NCI-H128 (cell line): ENCODE results near the gene BRD3.
"Not testable (repeated sequence)": the region's sequence is repeated elsewhere in the genome, so short reads cannot be mapped to it uniquely, and the experiment has no call there.

Experiments used
- DNase-seq: peaks from one replicate; lab custom pipeline; 2025; ENCODE audit not compliant: unreplicated experiment; lab: John Stamatoyannopoulos, UW

BRD3 gene

GRCh38 chr9:133993635-133994253 lies 74.1 kb downstream of the BRD3 start:
- no peak for DNase-seq

- DNase-seq = peak; percentile 9
Observed at GRCh38 chr9:133992780-133993634, 74.8 kb downstream of the BRD3 start.

- no peak for DNase-seq
Observed at GRCh38 chr9:133991964-133992779, 75.7 kb downstream of the BRD3 start, which contains the start of gene VAV2. Gene VAV2 (minus strand): TSS chr9:133992324. CDS start chr9:133992278, 46 bp downstream.

- DNase-seq = no peak
Observed at GRCh38 chr9:133991214-133991921, 76.5 kb downstream of the BRD3 start.

- DNase-seq = peak; percentile 8
Observed at GRCh38 chr9:133990366-133991213, 77.2 kb downstream of the BRD3 start.

GRCh38 chr9:133989625-133990365 lies 78.0 kb downstream of the BRD3 start:
- DNase-seq = no peak

GRCh38 chr9:133988771-133989170 lies 79.1 kb downstream of the BRD3 start:
- DNase-seq = not testable (repeated sequence)

- DNase-seq = no peak
Observed at GRCh38 chr9:133987946-133988665, 79.7 kb downstream of the BRD3 start.

- DNase-seq = no peak
Observed at GRCh38 chr9:133987446-133987788, 80.4 kb downstream of the BRD3 start.

- DNase-seq = no peak
Observed at GRCh38 chr9:133986774-133987445, 80.9 kb downstream of the BRD3 start.

- no peak for DNase-seq
Observed at GRCh38 chr9:133986061-133986460, 81.8 kb downstream of the BRD3 start.

GRCh38 chr9:133982971-133983720 lies 84.7 kb downstream of the BRD3 start:
- no peak for DNase-seq

- DNase-seq = no peak
Observed at GRCh38 chr9:133981958-133982681, 85.7 kb downstream of the BRD3 start.

GRCh38 chr9:133981589-133981957 lies 86.3 kb downstream of the BRD3 start:
- no peak for DNase-seq

GRCh38 chr9:133980864-133981588 lies 86.8 kb downstream of the BRD3 start:
- DNase-seq = no peak
